ENCODE measurements around the gene MPPED2. TPM values are rescaled to one million over a fixed set of nuclear protein-coding genes. Genes with fewer than 3 reads are reported as not detected.

MPPED2 gene
- total RNA-seq, 1 experiment from 2014 or later = not detected

DNA sequence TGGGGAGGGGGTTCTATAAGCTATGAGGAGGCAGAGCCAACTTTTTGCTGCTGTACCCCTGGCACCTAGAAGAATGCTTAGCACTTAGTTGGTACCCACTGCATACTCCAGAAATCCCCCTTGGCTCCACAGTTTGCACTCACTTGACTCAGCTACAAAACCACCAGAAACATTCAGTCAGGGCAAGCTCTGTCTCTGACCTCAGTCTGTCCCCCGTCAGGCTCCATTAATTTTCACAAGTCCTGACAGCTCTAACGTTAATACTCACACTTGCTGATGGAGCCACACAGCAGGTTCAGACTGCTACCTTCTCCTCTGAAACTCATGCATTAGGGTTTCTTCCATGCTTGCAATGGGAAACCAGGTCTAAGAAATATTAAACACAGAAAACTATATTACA, 81.7 kb downstream of the MPPED2 start:
- POLR2A ChIA-PET = no interaction called here
- H3K4me3 ChIP-seq (replicated peaks in 1 of 2; ENCODE audit: low read depth in 1 of 2, low read length in 2 of 2) = no peak overlapping the region
- H3K4me1 ChIP-seq (ENCODE audit: control insufficient read depth in 1 of 2, insufficient read depth in 2 of 2, low read length in 2 of 2) = no peaks in the 10 kb centered on the region
- H3K27ac ChIP-seq (ENCODE audit: low read depth, low read length) = no peak overlapping the region
- no peak overlapping the region for H2AFZ ChIP-seq (ENCODE audit: low read depth, low read length, poor library complexity, severe bottlenecking)
- no peak for TF ChIP-seq CEBPB (IDR thresholded peaks at IDR 0.05; ENCODE audit: low read depth)
- no peak for TF ChIP-seq TCF7L2 (IDR thresholded peaks at IDR 0.05; ENCODE audit: borderline replicate concordance, extremely low read depth, insufficient read depth, insufficient read length)
- TF ChIP-seq, protein P1, sequence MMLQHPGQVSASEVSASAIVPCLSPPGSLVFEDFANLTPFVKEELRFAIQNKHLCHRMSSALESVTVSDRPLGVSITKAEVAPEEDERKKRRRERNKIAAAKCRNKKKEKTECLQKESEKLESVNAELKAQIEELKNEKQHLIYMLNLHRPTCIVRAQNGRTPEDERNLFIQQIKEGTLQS (IDR thresholded peaks at IDR 0.05) = no peak
- TF ChIP-seq EGR1 (IDR thresholded peaks at IDR 0.05; ENCODE audit: low read depth) = no peak
- no peak for TF ChIP-seq SP1 (IDR thresholded peaks at IDR 0.05; ENCODE audit: low read depth)
- TF ChIP-seq MAX (IDR thresholded peaks at IDR 0.05) = no peak
- TF ChIP-seq SRF (IDR thresholded peaks at IDR 0.05; ENCODE audit: low read depth) = no peak
- TF ChIP-seq, protein P2, sequence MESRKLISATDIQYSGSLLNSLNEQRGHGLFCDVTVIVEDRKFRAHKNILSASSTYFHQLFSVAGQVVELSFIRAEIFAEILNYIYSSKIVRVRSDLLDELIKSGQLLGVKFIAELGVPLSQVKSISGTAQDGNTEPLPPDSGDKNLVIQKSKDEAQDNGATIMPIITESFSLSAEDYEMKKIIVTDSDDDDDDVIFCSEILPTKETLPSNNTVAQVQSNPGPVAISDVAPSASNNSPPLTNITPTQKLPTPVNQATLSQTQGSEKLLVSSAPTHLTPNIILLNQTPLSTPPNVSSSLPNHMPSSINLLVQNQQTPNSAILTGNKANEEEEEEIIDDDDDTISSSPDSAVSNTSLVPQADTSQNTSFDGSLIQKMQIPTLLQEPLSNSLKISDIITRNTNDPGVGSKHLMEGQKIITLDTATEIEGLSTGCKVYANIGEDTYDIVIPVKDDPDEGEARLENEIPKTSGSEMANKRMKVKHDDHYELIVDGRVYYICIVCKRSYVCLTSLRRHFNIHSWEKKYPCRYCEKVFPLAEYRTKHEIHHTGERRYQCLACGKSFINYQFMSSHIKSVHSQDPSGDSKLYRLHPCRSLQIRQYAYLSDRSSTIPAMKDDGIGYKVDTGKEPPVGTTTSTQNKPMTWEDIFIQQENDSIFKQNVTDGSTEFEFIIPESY (IDR thresholded peaks at IDR 0.05; ENCODE audit: extremely low read depth, insufficient replicate concordance, low read length) = no peak
- no peak for TF ChIP-seq ZNF274 (IDR thresholded peaks at IDR 0.05; ENCODE audit: low read depth, low read length)
- TF ChIP-seq YY1 (IDR thresholded peaks at IDR 0.05; ENCODE audit: extremely low read depth, insufficient replicate concordance, low read depth, low read length) = no peak
- TF ChIP-seq, protein P3, sequence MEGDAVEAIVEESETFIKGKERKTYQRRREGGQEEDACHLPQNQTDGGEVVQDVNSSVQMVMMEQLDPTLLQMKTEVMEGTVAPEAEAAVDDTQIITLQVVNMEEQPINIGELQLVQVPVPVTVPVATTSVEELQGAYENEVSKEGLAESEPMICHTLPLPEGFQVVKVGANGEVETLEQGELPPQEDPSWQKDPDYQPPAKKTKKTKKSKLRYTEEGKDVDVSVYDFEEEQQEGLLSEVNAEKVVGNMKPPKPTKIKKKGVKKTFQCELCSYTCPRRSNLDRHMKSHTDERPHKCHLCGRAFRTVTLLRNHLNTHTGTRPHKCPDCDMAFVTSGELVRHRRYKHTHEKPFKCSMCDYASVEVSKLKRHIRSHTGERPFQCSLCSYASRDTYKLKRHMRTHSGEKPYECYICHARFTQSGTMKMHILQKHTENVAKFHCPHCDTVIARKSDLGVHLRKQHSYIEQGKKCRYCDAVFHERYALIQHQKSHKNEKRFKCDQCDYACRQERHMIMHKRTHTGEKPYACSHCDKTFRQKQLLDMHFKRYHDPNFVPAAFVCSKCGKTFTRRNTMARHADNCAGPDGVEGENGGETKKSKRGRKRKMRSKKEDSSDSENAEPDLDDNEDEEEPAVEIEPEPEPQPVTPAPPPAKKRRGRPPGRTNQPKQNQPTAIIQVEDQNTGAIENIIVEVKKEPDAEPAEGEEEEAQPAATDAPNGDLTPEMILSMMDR (IDR thresholded peaks at IDR 0.05 in 2 of 3, conservative IDR thresholded peaks at IDR 0.05 in 1 of 3; ENCODE audit: borderline replicate concordance in 1 of 3, insufficient read depth in 1 of 3, low read depth in 2 of 3, low read length in 2 of 3) = no peak
- TF ChIP-seq EZH2 (IDR thresholded peaks at IDR 0.05) = no peak
- no peak for TF ChIP-seq ZFX (IDR thresholded peaks at IDR 0.05)
- TF ChIP-seq RAD21 (IDR thresholded peaks at IDR 0.05; ENCODE audit: low read depth) = no peak
- TF ChIP-seq, protein P4, sequence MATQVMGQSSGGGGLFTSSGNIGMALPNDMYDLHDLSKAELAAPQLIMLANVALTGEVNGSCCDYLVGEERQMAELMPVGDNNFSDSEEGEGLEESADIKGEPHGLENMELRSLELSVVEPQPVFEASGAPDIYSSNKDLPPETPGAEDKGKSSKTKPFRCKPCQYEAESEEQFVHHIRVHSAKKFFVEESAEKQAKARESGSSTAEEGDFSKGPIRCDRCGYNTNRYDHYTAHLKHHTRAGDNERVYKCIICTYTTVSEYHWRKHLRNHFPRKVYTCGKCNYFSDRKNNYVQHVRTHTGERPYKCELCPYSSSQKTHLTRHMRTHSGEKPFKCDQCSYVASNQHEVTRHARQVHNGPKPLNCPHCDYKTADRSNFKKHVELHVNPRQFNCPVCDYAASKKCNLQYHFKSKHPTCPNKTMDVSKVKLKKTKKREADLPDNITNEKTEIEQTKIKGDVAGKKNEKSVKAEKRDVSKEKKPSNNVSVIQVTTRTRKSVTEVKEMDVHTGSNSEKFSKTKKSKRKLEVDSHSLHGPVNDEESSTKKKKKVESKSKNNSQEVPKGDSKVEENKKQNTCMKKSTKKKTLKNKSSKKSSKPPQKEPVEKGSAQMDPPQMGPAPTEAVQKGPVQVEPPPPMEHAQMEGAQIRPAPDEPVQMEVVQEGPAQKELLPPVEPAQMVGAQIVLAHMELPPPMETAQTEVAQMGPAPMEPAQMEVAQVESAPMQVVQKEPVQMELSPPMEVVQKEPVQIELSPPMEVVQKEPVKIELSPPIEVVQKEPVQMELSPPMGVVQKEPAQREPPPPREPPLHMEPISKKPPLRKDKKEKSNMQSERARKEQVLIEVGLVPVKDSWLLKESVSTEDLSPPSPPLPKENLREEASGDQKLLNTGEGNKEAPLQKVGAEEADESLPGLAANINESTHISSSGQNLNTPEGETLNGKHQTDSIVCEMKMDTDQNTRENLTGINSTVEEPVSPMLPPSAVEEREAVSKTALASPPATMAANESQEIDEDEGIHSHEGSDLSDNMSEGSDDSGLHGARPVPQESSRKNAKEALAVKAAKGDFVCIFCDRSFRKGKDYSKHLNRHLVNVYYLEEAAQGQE (IDR thresholded peaks at IDR 0.05; ENCODE audit: low read depth) = no peak
- no peak for TF ChIP-seq SIN3A (IDR thresholded peaks at IDR 0.05; ENCODE audit: low read depth)
- TF ChIP-seq ELF1 (IDR thresholded peaks at IDR 0.05; ENCODE audit: borderline replicate concordance, low read depth) = no peak
- TF ChIP-seq POLR2A (IDR thresholded peaks at IDR 0.05; ENCODE audit: borderline replicate concordance, extremely low read depth, insufficient read depth, insufficient read length) = no peak
- no peak for TF ChIP-seq FOSL1 (IDR thresholded peaks at IDR 0.05; ENCODE audit: low read depth)
- no TSS peak for BruUV-seq (replicated peaks)
- H3K27me3 ChIP-seq (ENCODE audit: insufficient read depth, low read length) = peaks cover 16% of the 10 kb centered on the region; the same call in 1 of the 2 replicates
- H3K9me3 ChIP-seq (ENCODE audit: control insufficient read depth in 1 of 2, insufficient read depth in 1 of 2, low read depth in 1 of 2, low read length in 2 of 2) = no peaks in the 10 kb centered on the region
- DNase-seq (ENCODE audit: low read depth, low spot score) (no peak), ATAC-seq (no peak)
- H4K20me1 ChIP-seq (ENCODE audit: insufficient read depth) = no peaks in the 10 kb centered on the region; the same call in 1 of the 2 replicates
- CTCF ChIA-PET = no interaction called here
- no peaks in the 10 kb centered on the region for H3K79me2 ChIP-seq (ENCODE audit: insufficient read depth, low read length)
- H3K9me2 ChIP-seq (ENCODE audit: insufficient read depth) = no peaks in the 10 kb centered on the region
- intact Hi-C loops (cut with micrococcal nuclease) = no loop called here
- H3K9ac ChIP-seq (ENCODE audit: low read length) = no peak overlapping the region
- no peaks in the 10 kb centered on the region for H3K36me3 ChIP-seq (ENCODE audit: control insufficient read depth in 1 of 2, insufficient read depth in 2 of 2, low read length in 2 of 2)
- RAD21 ChIA-PET (ENCODE audit: low non-redundant PET in 1 of 2, low total read pairs in 2 of 2, uncharacterized antibody in 2 of 2, unreplicated experiment in 2 of 2) = no interaction called here
- no peak overlapping the region for H3K4me2 ChIP-seq (ENCODE audit: low read length)
